ENCODE results near the gene P2RX5. TPM values are rescaled to one million over a fixed set of nuclear protein-coding genes. Genes with fewer than 3 reads are reported as not detected.
"Not testable (repeated sequence)": the region's sequence is repeated elsewhere in the genome, so short reads cannot be mapped to it uniquely, and the experiment has no call there.

P2RX5 gene
- total RNA-seq, 1 donor from 2014 or later, result 0.13 TPM

GRCh38 chr17:3712811-3713463 lies 17.0 kb upstream of the P2RX5 start:
- DNase-seq (ENCODE audit: low read depth, low spot score), result no peak

GRCh38 chr17:3710951-3711383 lies 15.0 kb upstream of the P2RX5 start:
- peak; percentile 35 for DNase-seq (ENCODE audit: low read depth, low spot score)

- DNase-seq (ENCODE audit: low read depth, low spot score), result no peak
These were observed 12.4 kb upstream of the P2RX5 start for GRCh38 chr17:3708366-3708765.

- DNase-seq (ENCODE audit: low read depth, low spot score), result not testable (repeated sequence)
These were observed 9.7 kb upstream of the P2RX5 start for GRCh38 chr17:3705718-3705984.

- DNase-seq (ENCODE audit: low read depth, low spot score), result no peak
These were observed 9.2 kb upstream of the P2RX5 start for GRCh38 chr17:3704931-3705717.

GRCh38 chr17:3702041-3702539 lies 6.1 kb upstream of the P2RX5 start:
- DNase-seq (ENCODE audit: low read depth, low spot score), result not testable (repeated sequence)

GRCh38 chr17:3699951-3700350 lies 4.0 kb upstream of the P2RX5 start:
- DNase-seq (ENCODE audit: low read depth, low spot score), result no peak

- no peak for DNase-seq (ENCODE audit: low read depth, low spot score)
These were observed 2.2 kb upstream of the P2RX5 start for GRCh38 chr17:3698139-3698538.

- DNase-seq (ENCODE audit: low read depth, low spot score), result no peak
These were observed 1.1 kb upstream of the P2RX5 start for GRCh38 chr17:3697103-3697476.

GRCh38 chr17:3695129-3695722 lies 729 bp downstream of the P2RX5 start:
- DNase-seq (ENCODE audit: low read depth, low spot score), result no peak

GRCh38 chr17:3693829-3694231 lies 2.1 kb downstream of the P2RX5 start:
- no peak for DNase-seq (ENCODE audit: low read depth, low spot score)

- DNase-seq (ENCODE audit: low read depth, low spot score), result no peak
These were observed 2.8 kb downstream of the P2RX5 start for GRCh38 chr17:3693141-3693540.

GRCh38 chr17:3692346-3692745 lies 3.6 kb downstream of the P2RX5 start:
- no peak for DNase-seq (ENCODE audit: low read depth, low spot score)

GRCh38 chr17:3691617-3692067 lies 4.3 kb downstream of the P2RX5 start:
- DNase-seq (ENCODE audit: low read depth, low spot score), result no peak

GRCh38 chr17:3690094-3690715 lies 5.8 kb downstream of the P2RX5 start:
- no peak for DNase-seq (ENCODE audit: low read depth, low spot score)

GRCh38 chr17:3689262-3690093 lies 6.5 kb downstream of the P2RX5 start:
- DNase-seq (ENCODE audit: low read depth, low spot score), result no peak

- no peak for DNase-seq (ENCODE audit: low read depth, low spot score)
These were observed 7.1 kb downstream of the P2RX5 start for GRCh38 chr17:3688852-3689261.

GRCh38 chr17:3688027-3688553 lies 7.9 kb downstream of the P2RX5 start:
- no peak for DNase-seq (ENCODE audit: low read depth, low spot score)

- DNase-seq (ENCODE audit: low read depth, low spot score), result no peak
These were observed 10.8 kb downstream of the P2RX5 start for GRCh38 chr17:3685174-3685573.

- DNase-seq (ENCODE audit: low read depth, low spot score), result no peak
These were observed 12.9 kb downstream of the P2RX5 start for GRCh38 chr17:3683054-3683511.

- no peak for DNase-seq (ENCODE audit: low read depth, low spot score)
These were observed 13.9 kb downstream of the P2RX5 start for GRCh38 chr17:3682033-3682432.

All from pulmonary artery endothelial cell (primary cell).